K562 (cell line): ENCODE results near the gene C22orf39. TPM values are rescaled to one million over a fixed set of nuclear protein-coding genes. Genes with fewer than 3 reads are reported as not detected.

Experiments
- ARHGAP35 ChIP-seq: fragments of 450-650 bp; IDR thresholded peaks from 2 replicates; pipeline ENCODE4 v1.6.1; 2018; ENCODE audit not compliant: partially characterized antibody
- C11orf30 ChIP-seq: fragments of 450-650 bp; IDR thresholded peaks from 2 replicates; pipeline ENCODE4 v1.6.1; 2016; ENCODE audit warnings: low read depth, mild to moderate bottlenecking
- CEBPG ChIP-seq, 3 experiments: fragments of 200-800 bp in 1 of 3; sonication (Bioruptor generic) in 1 of 3; sonication (generic) in 1 of 3; formaldehyde crosslinking in 1 of 3; IDR thresholded peaks in 2 of 3; conservative IDR thresholded peaks in 1 of 3; 2 replicates each; pipeline versions ENCODE4 v1.6.1 to v1.8.0; 2016 to 2022; ENCODE audit warnings: missing compliant biosample characterization in 2 of 3, missing genetic modification characterization in 2 of 3, mild to moderate bottlenecking in 1 of 3, missing genetic modification reagents in 1 of 3
- ERF ChIP-seq: fragments of 450-650 bp; formaldehyde crosslinking; IDR thresholded peaks from 2 replicates; pipeline ENCODE4 v1.4.0; 2020; ENCODE audit warnings: mild to moderate bottlenecking, mixed read lengths
- ESRRA ChIP-seq: fragments of 450-650 bp; IDR thresholded peaks from 2 replicates; pipeline ENCODE4 v1.6.1; 2014; ENCODE audit warnings: low read depth, mild to moderate bottlenecking, moderate library complexity, borderline replicate concordance
- HEY1 ChIP-seq: fragments of 250-450 bp; sonication (Bioruptor Pico); IDR thresholded peaks from 2 replicates; pipeline ENCODE4 v1.5.0; 2020; ENCODE audit warnings: mild to moderate bottlenecking, moderate library complexity, borderline replicate concordance
- ILF3 ChIP-seq: fragments of 450-650 bp; IDR thresholded peaks from 2 replicates; pipeline ENCODE4 v1.6.1; 2018; ENCODE audit warnings: antibody characterized with exemption, mild to moderate bottlenecking, moderate library complexity, borderline replicate concordance
- MED1 ChIP-seq: sonication (generic); formaldehyde crosslinking; IDR thresholded peaks from 2 replicates; pipeline ENCODE4 v1.8.1; 2023; ENCODE audit warnings: missing genetic modification reagents, borderline replicate concordance
- NR4A1 ChIP-seq, 2 experiments: fragments of 250-450 bp in 1 of 2; fragments of 450-650 bp in 1 of 2; sonication (Bioruptor Pico) in 1 of 2; IDR thresholded peaks; 2 replicates each; pipeline versions ENCODE4 v1.4.0 to v1.6.1; 2016 to 2020; ENCODE audit warnings: mild to moderate bottlenecking in 2 of 2, missing compliant biosample characterization in 1 of 2, missing genetic modification characterization in 1 of 2, moderate library complexity in 1 of 2
- OTX1 ChIP-seq: fragments of 450-650 bp; formaldehyde crosslinking; IDR thresholded peaks from 2 replicates; pipeline ENCODE4 v1.4.0; 2022; ENCODE audit warnings: mild to moderate bottlenecking
- PRMT5 ChIP-seq: sonication (generic); formaldehyde crosslinking; IDR thresholded peaks from 2 replicates; pipeline ENCODE4 v1.5.0; 2020; ENCODE audit warnings: missing genetic modification reagents
- SIN3B ChIP-seq: fragments of 450-650 bp; IDR thresholded peaks from 2 replicates; pipeline ENCODE4 v1.6.1; 2017; ENCODE audit warnings: low read depth, mild to moderate bottlenecking, moderate library complexity
- SLC30A9 ChIP-seq: fragments of 250-450 bp; sonication (Bioruptor Pico); IDR thresholded peaks from 2 replicates; pipeline ENCODE4 v1.8.0; 2022; ENCODE audit warnings: mild to moderate bottlenecking, moderate library complexity
- STAT5B ChIP-seq: fragments of 250-450 bp; sonication (Bioruptor Pico); IDR thresholded peaks from 2 replicates; pipeline ENCODE4 v1.8.0; 2021; ENCODE audit warnings: mild to moderate bottlenecking, inconsistent platforms
- ZNF384 ChIP-seq: IDR thresholded peaks from 2 replicates; pipeline ENCODE4 v1.6.1; 2012; ENCODE audit warnings: low read depth, low read length, improper control_type of control experiment
- ZNF408 ChIP-seq: fragments of 250-450 bp; sonication (Bioruptor Pico); IDR thresholded peaks from 2 replicates; pipeline ENCODE4 v1.4.0; 2020; ENCODE audit warnings: low read depth, mild to moderate bottlenecking, moderate library complexity
- ZNF444 ChIP-seq: fragments of 250-450 bp; sonication (Bioruptor Pico); IDR thresholded peaks from 2 replicates; pipeline ENCODE4 v1.4.0; 2020; ENCODE audit warnings: mild to moderate bottlenecking, moderate library complexity
- polyA plus RNA-seq, 8 experiments: library from polyadenylated mRNA; depleted of rRNA in 4 of 8; stranded (reverse) in 5 of 8; unstranded in 3 of 8; fragments of >200 nt; fragmentation: Nextera tagmentation in 2 of 8; fragmentation: Illumina TruSeq in 1 of 8; extraction: Ambion mirVana in 2 of 8; extraction: Trizol in 1 of 8; gene quantifications; 2 replicates each; pipeline versions ENCODE4 v1.2.1 to v1.2.3, GENCODE V29; 2011 to 2014; ENCODE audit warnings: inconsistent platforms in 1 of 8, missing spikeins in 1 of 8
- total RNA-seq, 7 experiments: library from RNA; depleted of rRNA in 6 of 7; stranded (reverse); fragments of >200 nt in 6 of 7; fragmentation: Illumina TruSeq in 2 of 7; extraction: Trizol in 2 of 7; gene quantifications; 2 replicates each; pipeline versions ENCODE4 v1.2.1 to v1.2.3, GENCODE V29; 2011 to 2021; ENCODE audit warnings: low replicate concordance in 1 of 7
- TF ChIP-seq, protein P1 (sequence below): fragments of 250-450 bp; sonication (Bioruptor Pico); IDR thresholded peaks from 2 replicates; pipeline ENCODE4 v1.8.0; 2022; ENCODE audit warnings: inconsistent platforms, mild to moderate bottlenecking, moderate library complexity, borderline replicate concordance
- TF ChIP-seq, protein P2 (sequence below), 2 experiments: fragments of 200-800 bp in 1 of 2; sonication (Bioruptor generic) in 1 of 2; sonication (generic) in 1 of 2; formaldehyde crosslinking in 1 of 2; IDR thresholded peaks in 1 of 2; conservative IDR thresholded peaks in 1 of 2; 2 replicates each; pipeline versions ENCODE4 v1.5.0 to v1.6.1; 2016 to 2020; ENCODE audit warnings: missing compliant biosample characterization in 1 of 2, missing genetic modification characterization in 1 of 2, missing genetic modification reagents in 1 of 2
- TF ChIP-seq, protein P3 (sequence below): fragments of 450-650 bp; IDR thresholded peaks from 2 replicates; pipeline ENCODE4 v1.6.1; 2017; ENCODE audit warnings: mild to moderate bottlenecking, moderate library complexity
- TF ChIP-seq, protein P4 (sequence below): fragments of 450-650 bp; formaldehyde crosslinking; IDR thresholded peaks from 2 replicates; pipeline ENCODE4 v1.4.0; 2022; ENCODE audit warnings: mild to moderate bottlenecking, moderate library complexity
- TF ChIP-seq, protein P5 (sequence below): fragments of 250-450 bp; sonication (Bioruptor Pico); IDR thresholded peaks from 2 replicates; pipeline ENCODE4 v1.8.0; 2022; ENCODE audit warnings: moderate library complexity, mild to moderate bottlenecking, inconsistent platforms

Gene C22orf39
- total and polyA plus RNA-seq, 9 of the 15 experiments (the other 6 are each of a cell fraction or from before 2014, with no cell fraction given) = 20.4 to 139 (median 66.8) TPM

DNA sequence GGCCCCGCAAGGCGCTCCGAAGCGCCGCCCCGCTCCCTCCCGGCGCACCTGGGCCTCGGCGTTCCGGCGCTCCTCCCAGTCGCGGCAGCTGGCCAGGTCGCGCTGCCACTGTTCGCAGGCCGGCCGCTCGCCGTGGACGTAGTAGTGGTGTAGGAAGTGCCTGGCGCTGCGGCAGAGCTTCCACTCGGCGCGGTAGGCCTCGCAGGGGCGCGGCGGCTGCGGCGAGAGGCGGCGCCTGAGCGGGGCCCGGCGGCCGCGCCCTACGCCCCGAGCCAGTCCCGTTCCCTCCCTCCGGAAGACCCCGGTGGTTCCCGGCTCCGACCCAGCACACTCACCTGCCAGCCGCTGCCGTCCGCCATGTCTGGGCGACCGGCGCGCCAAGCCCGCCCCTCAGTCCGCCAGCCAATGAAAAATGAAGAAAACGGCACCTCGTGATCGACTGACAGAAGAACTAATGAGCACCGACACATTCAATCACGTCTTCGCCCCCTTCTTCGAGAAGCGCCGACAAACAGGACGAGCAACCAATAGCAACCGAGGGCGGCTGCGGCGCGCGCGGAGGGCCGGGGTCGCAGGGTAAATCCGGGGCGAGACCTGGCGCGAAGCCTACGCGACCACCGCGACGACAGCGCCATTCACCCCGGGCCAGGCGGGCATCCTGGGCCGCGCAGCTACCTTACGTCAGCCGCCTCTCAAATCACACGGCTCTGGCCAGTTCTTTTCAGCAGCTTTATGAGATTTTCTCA is at the start of gene C22orf39 (continued):
- TF ChIP-seq, protein P1, sequence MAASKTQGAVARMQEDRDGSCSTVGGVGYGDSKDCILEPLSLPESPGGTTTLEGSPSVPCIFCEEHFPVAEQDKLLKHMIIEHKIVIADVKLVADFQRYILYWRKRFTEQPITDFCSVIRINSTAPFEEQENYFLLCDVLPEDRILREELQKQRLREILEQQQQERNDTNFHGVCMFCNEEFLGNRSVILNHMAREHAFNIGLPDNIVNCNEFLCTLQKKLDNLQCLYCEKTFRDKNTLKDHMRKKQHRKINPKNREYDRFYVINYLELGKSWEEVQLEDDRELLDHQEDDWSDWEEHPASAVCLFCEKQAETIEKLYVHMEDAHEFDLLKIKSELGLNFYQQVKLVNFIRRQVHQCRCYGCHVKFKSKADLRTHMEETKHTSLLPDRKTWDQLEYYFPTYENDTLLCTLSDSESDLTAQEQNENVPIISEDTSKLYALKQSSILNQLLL (CRISPR knock-in tag) = no peak
- no peak for TF ChIP-seq ZNF384
- no peak for TF ChIP-seq MED1 (CRISPR knock-in tag)
- TF ChIP-seq, protein P2, sequence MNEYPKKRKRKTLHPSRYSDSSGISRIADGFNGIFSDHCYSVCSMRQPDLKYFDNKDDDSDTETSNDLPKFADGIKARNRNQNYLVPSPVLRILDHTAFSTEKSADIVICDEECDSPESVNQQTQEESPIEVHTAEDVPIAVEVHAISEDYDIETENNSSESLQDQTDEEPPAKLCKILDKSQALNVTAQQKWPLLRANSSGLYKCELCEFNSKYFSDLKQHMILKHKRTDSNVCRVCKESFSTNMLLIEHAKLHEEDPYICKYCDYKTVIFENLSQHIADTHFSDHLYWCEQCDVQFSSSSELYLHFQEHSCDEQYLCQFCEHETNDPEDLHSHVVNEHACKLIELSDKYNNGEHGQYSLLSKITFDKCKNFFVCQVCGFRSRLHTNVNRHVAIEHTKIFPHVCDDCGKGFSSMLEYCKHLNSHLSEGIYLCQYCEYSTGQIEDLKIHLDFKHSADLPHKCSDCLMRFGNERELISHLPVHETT (CRISPR knock-in tag; conservative IDR thresholded peaks at IDR 0.05 in 1 of 2, IDR thresholded peaks at IDR 0.05 in 1 of 2) = peak in 1 of 2 experiments; percentile 76; a peak in 2 of 4 replicates
- TF ChIP-seq SLC30A9 (CRISPR knock-in tag) = no peak
- TF ChIP-seq SIN3B = no peak
- no peak for TF ChIP-seq STAT5B (CRISPR knock-in tag)
- no peak for TF ChIP-seq ARHGAP35
- TF ChIP-seq HEY1 (CRISPR knock-in tag) = no peak
- peak; percentile 78 for TF ChIP-seq ESRRA
- no peak for TF ChIP-seq PRMT5
- TF ChIP-seq ILF3 = no peak
- TF ChIP-seq NR4A1 (CRISPR knock-in tag; IDR thresholded peaks at IDR 0.05) = peak; percentile 85
- TF ChIP-seq NR4A1 (tag; IDR thresholded peaks at IDR 0.05) = no peak
- TF ChIP-seq ZNF408 (CRISPR knock-in tag) = no peak
- peak; percentile 68 for TF ChIP-seq OTX1 (CRISPR knock-in tag)
- peak; percentile 97 for TF ChIP-seq ERF
- TF ChIP-seq, protein P3, sequence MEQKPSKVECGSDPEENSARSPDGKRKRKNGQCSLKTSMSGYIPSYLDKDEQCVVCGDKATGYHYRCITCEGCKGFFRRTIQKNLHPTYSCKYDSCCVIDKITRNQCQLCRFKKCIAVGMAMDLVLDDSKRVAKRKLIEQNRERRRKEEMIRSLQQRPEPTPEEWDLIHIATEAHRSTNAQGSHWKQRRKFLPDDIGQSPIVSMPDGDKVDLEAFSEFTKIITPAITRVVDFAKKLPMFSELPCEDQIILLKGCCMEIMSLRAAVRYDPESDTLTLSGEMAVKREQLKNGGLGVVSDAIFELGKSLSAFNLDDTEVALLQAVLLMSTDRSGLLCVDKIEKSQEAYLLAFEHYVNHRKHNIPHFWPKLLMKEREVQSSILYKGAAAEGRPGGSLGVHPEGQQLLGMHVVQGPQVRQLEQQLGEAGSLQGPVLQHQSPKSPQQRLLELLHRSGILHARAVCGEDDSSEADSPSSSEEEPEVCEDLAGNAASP = no peak
- TF ChIP-seq C11orf30 = no peak
- TF ChIP-seq, protein P4, sequence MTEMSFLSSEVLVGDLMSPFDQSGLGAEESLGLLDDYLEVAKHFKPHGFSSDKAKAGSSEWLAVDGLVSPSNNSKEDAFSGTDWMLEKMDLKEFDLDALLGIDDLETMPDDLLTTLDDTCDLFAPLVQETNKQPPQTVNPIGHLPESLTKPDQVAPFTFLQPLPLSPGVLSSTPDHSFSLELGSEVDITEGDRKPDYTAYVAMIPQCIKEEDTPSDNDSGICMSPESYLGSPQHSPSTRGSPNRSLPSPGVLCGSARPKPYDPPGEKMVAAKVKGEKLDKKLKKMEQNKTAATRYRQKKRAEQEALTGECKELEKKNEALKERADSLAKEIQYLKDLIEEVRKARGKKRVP (CRISPR knock-in tag) = peak; percentile 80
- TF ChIP-seq CEBPG (CRISPR knock-in tag; IDR thresholded peaks at IDR 0.05) = no peak
- no peak for TF ChIP-seq CEBPG (tag; conservative IDR thresholded peaks at IDR 0.05 in 1 of 2, IDR thresholded peaks at IDR 0.05 in 1 of 2)
- TF ChIP-seq, protein P5, sequence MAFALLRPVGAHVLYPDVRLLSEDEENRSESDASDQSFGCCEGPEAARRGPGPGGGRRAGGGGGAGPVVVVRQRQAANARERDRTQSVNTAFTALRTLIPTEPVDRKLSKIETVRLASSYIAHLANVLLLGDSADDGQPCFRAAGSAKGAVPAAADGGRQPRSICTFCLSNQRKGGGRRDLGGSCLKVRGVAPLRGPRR (CRISPR knock-in tag) = 0 out of 2 replicates have a peak, but pooled peaks have one; percentile 32
- no peak for TF ChIP-seq ZNF444 (CRISPR knock-in tag)
